HTERT RPE-1 (cell line): ENCODE measurements around the gene DIDO1.

ENCODE experiments used
- in situ Hi-C: fragments of 300-500 bp; cut with MboI; formaldehyde crosslinking; loops from 4 replicates; pipeline ENCODE4 v1.14.3; 2020; ENCODE audit warnings: low sequenced_read_pairs

The DIDO1 gene

DNA sequence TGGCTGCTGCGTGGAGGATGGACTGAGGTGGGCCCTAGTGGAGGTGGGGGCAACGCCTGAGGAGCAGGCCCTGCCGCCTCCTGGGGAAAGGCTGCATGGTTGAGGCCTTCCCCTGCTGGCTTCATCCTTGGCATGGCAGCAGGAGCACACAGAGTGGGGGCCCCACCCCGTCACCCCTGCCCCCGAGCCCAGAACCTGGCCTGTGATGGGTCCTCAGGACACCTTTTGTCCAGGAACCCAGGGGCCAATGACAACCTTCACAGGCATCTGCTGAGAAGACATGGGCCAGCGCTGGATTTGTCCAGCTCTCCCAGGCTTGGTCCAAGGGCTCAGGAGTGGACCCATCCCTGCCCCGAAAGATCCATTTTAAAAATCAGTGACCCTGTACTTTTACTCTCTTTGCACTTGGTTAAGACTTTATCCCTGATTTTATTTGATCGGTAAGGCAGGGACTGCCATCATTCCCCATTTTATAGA is 25.6 kb upstream of the DIDO1 start:
- in situ Hi-C loops = no loop called here

DNA sequence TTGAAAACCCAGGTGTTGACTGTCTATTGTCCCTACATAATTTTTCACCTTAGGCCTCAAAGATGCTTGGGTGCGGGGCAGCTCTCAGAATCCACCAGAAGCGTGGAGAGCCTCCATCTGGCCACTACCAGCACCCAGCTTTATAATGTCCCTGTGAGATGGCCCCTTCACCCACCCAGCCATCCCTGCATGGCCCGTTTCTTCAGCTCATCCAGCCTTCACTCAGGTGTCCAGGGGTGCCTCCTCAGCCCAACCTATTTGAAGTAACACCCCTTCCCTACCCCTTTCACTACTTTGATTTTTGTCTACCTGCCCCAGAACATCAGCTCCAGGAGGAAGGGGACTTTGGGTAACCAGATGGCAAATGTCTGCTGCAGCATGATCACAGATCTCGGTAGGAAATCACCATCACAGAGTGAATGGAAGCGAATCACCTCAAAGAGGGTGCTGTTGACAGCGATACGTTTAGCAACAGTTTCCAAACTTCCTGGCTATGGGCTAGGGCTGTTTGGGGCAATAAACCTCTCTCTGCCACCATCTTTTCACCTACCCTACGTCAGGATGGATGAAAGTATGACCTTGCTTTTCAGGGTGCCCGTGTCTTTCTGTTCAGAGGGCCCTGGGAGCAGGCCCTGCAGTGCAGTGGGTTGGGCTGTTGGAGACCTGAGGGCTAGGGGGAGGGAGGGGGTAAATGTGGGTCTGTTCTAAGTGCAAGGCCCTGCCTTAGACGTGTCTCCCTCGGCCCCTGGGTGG is 25.0 kb upstream of the DIDO1 start:
- in situ Hi-C loops = no loop called here

DNA sequence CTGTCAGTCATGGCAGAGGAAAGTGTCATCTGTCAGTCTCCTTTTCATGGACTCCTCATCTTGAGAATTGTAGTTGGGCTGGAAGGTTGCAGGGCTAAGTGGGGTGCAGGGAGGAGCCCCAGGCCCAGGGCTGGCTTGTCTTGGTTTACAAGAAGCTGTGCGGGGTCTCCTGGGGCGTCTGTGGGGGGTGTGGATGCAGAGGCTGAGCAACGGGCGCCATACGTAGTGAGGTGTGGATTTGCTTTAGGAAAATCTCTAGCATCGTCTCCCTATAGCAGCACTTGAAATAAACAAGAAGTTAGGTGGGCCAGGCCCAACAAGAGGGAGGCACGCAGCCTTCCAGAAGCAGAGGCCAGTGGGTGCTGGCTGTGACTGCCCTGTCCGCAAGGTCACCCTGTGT is 24.4 kb upstream of the DIDO1 start:
- in situ Hi-C loops = no loop called here

DNA sequence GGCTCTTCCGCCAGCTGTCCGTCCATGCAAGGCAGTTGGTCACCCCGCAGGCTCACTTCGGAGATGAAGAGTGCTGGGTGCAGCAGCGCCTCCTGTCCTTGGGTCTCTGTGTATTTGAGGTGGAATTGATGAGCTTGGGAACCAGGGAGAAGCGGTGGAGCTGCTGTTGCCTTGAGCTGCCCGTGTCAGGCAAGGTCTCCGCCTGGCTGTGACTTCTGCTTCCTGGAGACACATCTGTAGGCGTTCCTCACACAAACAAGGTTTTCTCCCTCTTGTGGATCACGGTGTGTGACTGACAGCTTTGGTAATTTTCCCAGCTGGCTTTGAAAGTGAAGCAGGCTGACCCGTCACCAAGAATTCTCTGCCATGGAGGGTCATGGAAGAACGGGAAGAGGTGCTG is 23.7 kb upstream of the DIDO1 start:
- in situ Hi-C loops = no loop called here

DNA sequence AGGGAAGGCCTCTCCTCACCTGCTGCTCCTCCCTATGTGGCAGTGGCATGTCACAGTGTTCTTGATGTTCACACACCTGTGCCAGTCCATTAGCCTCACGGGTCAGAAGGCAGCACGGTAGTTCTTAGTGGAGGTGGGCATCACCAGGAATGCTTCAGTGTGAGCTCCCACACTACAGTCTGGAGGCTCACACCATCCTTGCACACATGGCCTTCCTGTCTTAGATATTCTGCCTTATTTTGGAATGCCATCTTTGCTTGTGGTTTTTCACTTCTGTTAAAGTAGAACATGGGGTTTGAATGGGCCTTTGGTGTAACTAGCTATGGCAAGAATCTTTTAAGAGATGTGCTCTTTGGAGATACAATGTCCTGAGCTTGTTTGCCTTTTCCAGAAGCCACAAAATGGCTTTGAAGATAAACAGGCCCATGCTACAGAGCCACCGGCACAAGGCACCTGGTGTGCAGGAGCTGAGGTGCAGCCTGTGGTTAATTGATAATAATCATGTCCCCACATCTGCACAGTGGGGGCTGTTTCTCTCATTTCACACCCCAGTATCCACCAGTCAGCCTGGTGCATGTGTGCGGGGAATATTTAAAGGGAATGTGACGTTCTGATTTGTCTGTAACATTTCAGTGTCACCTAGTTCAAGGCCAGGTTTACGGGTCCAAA is 23.0 kb upstream of the DIDO1 start:
- in situ Hi-C loops = no loop called here

DNA sequence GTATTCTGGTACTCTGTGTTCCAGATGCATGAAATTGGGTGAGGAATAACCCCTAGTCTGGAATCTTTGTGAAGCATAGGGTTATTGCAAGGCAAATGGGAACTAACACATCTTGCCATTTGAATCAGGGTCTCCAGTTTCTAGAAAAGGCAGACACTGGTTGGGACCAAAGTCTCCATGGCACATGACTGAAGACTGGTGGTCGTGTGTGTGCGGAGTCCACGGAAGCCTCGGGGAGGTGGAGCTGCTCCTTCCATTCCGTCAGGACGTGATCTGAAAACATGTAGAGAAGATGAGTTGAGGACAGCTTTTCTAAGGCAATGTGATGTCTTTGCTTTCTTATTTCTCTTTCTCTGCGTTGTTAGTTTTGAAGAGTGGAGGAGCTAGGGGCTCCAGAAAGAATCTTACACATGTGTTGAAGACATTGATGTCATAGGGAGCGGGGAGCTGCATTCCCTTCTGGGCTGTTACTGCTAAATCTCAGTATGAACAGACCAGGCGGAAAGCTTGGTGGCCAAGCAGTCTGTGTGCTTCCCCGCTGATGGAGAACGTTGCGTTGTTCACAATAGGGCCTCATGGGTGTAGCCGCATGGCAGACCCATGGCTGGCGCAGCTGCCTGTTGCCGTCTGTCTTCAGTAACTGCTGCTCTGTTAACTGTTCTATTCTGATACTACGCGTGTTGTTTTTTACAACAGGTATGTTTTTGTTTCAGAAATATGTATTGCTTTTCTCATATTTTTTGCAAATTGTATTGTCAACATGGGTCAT is 21.4 kb upstream of the DIDO1 start:
- in situ Hi-C loops = no loop called here

DNA sequence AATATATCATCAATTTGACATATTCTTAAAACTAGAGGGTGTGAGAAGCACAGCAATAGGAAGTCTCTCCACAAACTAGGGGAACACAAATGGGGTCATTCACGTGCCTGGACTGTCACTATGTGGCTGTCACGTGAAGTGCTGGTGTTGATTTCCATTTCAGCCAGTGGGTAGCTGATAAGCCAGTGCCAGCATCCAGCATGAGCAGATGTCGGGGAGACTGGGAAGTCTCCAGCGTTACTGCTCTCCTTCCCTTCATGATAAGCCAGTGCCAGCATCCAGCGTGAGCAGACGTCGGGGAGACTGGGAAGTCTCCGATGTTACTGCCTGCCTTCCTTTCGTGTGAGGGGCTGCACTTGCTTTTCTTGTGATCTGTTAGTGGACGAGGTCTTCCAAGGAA is 20.6 kb upstream of the DIDO1 start:
- in situ Hi-C loops = no loop called here

DNA sequence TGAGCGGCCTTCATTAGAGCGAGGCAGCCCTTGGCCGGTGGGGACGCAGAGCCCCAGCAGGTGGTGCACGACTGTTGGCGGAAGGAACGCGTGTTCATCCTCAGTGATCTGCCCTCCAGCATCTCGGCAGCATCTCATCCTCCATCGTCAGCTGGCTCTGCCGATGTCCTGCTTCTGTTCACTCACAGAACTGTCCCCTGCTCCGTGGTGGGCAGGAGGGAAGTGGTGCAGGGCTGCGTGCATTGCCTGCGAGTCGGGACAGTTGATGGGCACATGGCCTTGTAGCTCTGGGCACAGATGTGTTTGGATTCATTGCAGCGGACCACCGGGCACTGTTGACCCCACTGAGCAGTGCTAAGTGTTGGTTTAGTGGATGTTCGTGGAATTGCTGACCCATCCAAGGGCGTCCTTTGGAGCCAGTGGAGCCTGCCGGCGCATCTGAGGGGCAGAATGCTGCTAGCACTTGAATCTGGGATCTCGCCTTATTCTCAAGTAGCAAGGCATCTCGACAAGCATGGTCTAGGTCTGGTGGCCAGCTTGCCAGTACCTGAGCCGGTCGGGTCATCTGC is 19.6 kb upstream of the DIDO1 start:
- in situ Hi-C loops = no loop called here

DNA sequence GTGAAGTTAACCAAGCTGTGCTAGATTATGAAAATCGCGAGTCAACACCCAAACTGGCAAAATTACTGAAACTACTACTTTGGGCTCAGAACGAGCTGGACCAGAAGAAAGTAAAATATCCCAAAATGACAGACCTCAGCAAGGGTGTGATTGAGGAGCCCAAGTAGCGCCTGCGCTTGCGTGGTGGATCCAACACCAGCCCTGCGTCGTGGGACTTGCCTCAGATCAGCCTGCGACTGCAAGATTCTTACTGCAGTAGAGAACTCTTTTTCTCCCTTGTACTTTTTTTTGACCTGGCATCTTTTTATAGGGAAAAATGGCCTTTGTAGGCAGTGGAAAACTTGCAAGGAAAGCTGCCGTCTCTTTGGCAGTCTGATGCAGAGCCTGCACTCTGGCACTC is 18.4 kb upstream of the DIDO1 start:
- in situ Hi-C loops = no loop called here

DNA sequence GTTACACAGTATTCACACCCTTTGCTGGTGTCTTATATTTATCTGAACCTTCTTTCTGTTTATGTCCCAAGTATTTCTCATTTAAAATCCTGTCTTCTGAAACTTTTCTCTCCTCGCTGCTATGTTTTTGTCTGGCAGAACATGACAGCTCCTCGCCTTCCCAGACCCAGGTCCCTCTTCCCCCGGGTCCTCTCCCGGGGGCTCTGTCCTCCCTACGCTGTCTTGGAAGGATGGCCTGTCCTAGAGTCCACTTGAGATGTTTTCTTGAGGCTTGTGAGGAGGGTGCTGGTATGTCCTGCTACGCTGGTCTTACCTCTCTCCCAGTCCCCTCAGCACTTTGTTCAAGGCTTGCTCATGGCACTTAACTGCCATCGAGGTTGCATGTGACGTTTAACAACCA is 17.9 kb upstream of the DIDO1 start:
- in situ Hi-C loops = no loop called here

DNA sequence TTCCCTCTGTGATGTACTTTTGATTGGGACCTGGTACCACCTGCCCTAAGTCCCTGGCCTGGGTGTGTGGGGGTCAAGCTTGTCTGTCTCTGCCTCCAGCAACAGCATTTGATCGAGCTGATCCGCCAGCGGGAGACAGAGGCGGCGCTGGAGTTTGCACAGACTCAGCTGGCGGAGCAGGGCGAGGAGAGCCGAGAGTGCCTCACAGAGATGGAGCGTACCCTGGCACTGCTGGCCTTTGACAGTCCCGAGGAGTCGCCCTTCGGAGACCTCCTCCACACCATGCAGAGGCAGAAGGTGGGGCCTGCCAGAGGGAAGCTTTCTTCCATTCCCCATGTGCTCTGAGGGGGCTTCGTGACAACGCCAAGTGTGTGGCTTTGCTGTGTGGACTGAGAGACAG is 17.1 kb upstream of the DIDO1 start:
- in situ Hi-C loops = no loop called here

DNA sequence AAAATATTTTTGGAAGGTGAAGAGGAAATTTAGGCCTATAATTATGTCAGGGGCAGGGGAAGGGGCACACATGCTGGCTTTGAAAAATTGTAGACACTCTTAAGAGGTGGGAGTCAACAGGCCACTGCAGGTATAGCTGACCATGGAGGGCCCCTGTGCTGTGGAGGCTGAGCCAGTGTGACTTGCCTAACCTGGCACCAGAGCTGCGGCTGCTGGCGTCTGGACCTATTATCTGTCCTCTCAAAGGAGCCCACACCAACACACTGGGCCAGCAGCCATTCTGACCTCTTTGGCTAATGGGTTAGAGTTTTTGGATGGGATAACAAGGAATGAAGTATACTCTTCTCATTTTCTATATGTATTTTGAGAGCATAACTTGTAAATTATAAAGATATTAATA is 16.2 kb upstream of the DIDO1 start:
- in situ Hi-C loops = no loop called here

DNA sequence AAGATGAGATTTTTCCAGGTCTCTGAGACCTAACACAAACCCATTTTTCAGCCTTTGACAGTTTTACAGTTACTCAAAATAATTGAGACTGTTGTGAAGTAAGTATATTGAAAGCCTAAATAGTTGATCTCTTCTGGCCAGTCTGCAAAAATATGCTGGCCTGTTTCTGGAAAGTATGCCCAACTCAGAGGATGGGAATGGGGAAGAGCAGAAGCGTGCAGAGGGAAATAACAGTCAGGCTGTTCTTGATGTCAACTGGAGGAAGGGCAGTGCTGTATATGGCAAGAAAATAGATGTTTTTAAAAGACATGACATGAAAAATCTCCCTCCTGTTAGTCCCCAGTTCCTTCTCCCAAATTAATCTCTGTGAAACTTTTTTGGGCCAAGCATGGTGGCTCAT is 15.5 kb upstream of the DIDO1 start:
- in situ Hi-C loops = no loop called here

DNA sequence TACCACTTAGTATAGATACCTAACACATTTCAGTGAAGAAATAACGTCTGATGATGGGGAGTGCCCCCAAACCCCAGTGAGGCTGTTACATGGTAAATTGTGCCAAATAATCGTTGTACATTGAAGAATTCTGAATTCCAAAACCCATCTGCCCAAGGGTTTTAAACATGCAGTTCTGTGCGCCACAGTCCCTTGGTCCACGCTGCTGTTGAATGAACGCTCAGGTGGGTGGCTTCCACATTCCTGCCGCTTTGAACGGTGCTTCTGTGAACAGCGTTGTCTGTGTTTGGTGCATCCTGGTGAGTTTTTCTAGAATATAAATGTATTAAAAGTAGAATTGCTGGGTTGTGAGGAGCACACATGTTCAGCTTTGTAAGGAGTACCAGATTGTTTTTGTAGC is 14.6 kb upstream of the DIDO1 start:
- in situ Hi-C loops = no loop called here

DNA sequence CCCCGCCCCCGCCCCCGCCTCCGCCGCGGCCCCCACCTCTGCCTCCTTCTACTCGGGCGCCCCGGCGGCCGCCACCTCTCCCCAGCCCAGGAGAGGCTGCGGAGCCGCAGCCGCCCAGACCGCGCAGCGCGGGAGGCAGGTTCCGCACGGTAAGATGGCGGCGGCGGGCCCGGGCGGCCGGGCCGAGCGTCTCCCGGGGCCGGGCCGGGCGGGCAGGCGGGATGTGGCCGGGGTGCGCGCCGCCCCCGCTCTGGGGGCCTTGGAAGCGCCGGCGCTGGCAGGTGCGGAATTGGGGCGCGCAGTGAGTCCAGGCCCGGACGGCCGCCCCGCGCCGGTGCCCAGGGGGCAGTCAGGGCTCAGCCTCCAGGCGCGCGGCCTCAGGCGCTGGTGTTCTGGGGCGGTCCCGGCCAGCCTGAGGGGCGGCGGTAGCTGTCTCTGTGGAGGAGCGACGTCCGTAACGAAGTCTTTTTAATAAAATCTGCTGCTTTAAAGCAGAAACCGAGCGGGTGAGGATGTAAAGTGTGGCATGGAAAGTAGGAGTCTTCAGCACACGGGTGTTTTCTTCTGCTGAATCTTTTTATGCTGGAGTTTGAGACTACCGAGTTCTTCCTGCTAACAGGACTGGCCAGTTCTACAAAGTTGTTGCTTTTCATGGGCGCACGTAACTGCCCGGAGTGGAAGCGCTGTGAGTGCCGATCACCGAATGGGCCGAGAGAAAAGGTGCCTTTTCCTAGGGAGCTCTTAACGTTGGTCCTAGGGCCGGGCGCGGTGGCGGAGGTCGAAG is 12.0 kb upstream of the DIDO1 start, which contains the start of gene GID8:
TSS of gene GID8 (plus strand) at position 43 of the 784 bp plus-strand sequence. CDS start 3,356 bp downstream, outside the sequence.
- in situ Hi-C loops = no loop called here

DNA sequence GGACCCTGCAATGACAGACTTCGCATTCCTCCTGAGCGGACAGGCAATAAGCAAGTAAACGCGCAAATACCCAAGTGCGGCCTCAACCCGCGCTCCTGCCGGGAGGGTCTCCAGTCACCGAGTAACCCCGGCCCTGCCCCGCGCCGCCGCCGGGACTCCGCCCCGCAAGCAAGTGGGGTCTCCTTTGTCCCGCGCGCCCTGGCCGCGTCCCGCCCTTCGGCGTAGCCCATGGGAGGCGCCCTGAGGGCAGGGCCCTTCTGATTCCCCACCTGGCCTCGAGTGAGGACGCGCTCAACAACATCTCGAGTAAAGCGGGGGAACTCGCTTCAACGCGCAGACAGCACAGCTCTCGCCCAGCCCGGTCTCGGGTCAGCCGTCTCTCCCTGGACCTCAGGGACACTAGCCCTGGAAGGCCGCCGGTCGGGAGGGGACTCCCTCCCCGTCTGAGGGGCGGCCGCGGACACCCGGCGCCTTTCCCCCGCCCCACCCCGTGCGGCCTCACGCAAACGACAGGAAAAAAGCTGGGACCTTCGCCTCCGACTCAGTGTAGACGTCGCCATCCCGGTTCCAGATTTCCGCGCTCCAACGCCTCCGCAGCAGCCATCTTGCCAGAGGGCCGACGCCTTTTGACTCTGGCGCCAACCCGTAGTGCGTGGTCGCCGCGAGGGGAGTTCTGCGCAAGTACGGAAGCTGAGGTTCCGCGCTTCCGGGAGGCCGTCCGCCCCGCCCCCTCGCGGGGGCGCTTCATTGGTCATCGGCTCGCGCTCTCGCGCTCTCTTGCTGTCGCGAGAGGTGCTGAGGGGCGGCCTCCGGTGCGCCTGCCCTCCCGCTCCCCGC is 11.2 kb upstream of the DIDO1 start:
- in situ Hi-C loops = no loop called here

DNA sequence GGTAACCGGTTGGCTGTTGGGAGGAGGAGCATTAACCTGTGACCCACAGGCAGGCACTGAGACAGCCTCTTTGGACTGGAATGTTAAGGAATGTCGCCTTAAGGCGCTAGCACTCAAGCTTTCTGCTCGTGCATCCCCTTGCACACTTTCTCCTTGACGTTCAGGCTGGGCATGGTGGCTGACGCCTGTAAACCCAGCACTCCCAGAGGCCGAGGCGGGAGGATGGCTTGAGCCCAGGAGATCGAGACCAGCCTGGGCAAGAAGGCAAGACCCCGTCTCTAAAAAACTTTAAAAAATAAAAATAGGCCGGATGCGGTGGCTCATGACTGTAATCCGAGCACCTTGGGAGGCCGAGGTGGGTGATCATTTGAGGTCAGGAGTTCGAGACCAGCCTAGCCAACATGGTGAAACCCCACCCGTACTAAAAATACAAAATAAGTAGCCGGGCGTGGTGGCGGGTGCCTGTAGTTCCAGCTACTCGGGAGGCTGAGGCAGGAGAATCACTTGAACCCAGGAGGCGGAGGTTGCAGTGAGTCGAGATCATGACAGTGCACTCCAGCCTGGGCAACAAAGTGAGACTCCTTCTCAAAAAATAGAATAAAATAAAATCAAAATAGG is 9.8 kb upstream of the DIDO1 start:
- in situ Hi-C loops = no loop called here

DNA sequence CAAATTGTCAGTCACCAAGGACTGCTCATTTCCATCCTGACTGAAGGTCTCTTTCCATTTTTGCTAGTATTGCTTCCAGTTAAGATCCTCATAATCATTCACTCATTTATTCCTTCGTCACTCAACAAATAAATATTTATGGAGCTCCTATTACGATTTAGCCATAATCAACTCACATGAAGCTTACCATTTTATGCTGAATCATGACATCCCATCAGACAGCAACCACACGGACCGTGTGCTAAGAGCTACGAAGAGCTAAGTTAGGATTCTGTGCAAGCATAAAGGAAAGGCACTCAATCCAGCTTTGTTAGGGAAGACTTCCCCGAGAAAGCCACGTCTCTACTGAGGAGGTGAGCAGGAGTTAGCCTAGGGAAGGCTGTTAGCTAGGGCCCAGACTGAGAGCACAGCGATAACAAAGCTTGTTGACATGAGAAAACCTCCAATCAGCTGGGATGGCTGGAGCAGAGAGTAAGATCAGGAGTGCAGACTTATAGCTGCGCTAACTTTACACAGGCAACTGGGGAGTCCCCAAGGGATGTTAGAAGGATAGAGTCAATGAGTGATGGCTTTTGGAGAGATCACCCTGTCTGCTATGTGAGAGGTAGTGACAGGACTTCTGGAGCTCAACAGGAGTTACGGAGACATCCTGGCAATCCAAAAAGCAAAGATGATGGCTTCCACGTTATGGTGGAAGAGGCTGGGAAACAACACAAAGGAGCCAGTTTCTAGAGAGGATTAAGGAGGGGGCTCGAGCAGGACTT is 9.1 kb upstream of the DIDO1 start:
- in situ Hi-C loops = no loop called here

DNA sequence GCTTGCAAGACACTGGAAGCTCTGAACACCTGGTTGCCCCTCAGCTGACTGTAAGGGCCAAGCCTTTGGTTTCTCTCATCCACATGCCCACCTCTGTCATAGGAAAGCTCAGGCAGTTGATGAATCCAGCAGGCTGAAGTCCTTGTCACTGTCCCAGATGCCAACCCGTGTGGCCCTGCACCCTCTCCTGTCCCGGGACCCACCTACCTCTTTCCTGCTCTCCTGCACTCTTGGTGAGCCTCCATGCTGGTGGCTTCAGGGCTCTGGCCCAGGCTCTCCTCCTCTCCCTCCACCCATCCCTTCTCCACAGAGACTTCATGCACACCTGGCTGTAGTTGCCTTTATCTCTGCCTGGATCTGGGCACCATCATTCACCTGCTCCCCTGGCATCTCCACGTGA is 7.7 kb upstream of the DIDO1 start:
- in situ Hi-C loops = no loop called here
